ENCODE results near the gene LAMB1.
A peak's percentile ranks its signal among the peaks of the same experiment; 100 is the strongest.
"Not testable (repeated sequence)": the region's sequence is repeated elsewhere in the genome, so short reads cannot be mapped to it uniquely, and the experiment has no call there.

The LAMB1 gene

GRCh38 chr7:108045154-108045553 lies 42.2 kb upstream of the LAMB1 start:
- no peak overlapping the region for H3K4me3 ChIP-seq (ENCODE audit: low read length)
- DNase-seq (ENCODE audit: low read depth), result no peak
- TF ChIP-seq CTCF (IDR thresholded peaks at IDR 0.05; ENCODE audit: insufficient read depth, low read depth, low read length, missing control alignments), result no peak

- H3K4me3 ChIP-seq (ENCODE audit: low read length), result no peak overlapping the region
- no peak for DNase-seq (ENCODE audit: low read depth)
- no peak for TF ChIP-seq CTCF (IDR thresholded peaks at IDR 0.05; ENCODE audit: insufficient read depth, low read depth, low read length, missing control alignments)
Observed at GRCh38 chr7:108044345-108044744, 41.4 kb upstream of the LAMB1 start.

GRCh38 chr7:108038986-108039385 lies 36.0 kb upstream of the LAMB1 start:
- no peak for TF ChIP-seq CTCF (IDR thresholded peaks at IDR 0.05; ENCODE audit: insufficient read depth, low read depth, low read length, missing control alignments)
- no peak for DNase-seq (ENCODE audit: low read depth)

GRCh38 chr7:108037741-108038140 lies 34.8 kb upstream of the LAMB1 start:
- no peak for DNase-seq (ENCODE audit: low read depth)
- no peak overlapping the region for H3K4me3 ChIP-seq (ENCODE audit: low read length)
- TF ChIP-seq CTCF (IDR thresholded peaks at IDR 0.05; ENCODE audit: insufficient read depth, low read depth, low read length, missing control alignments), result no peak

More at GRCh38 chr7:108038986-108039385, 36.0 kb upstream of the LAMB1 start:
- H3K4me3 ChIP-seq (ENCODE audit: low read length), result no peak overlapping the region

GRCh38 chr7:108037140-108037539 lies 34.2 kb upstream of the LAMB1 start:
- DNase-seq (ENCODE audit: low read depth), result no peak
- no peak overlapping the region for H3K4me3 ChIP-seq (ENCODE audit: low read length)
- no peak for TF ChIP-seq CTCF (IDR thresholded peaks at IDR 0.05; ENCODE audit: insufficient read depth, low read depth, low read length, missing control alignments)

GRCh38 chr7:108034586-108034985 lies 31.6 kb upstream of the LAMB1 start:
- no peak for DNase-seq (ENCODE audit: low read depth)
- no peak for TF ChIP-seq CTCF (IDR thresholded peaks at IDR 0.05; ENCODE audit: insufficient read depth, low read depth, low read length, missing control alignments)
- H3K4me3 ChIP-seq (ENCODE audit: low read length), result no peak overlapping the region

GRCh38 chr7:108033776-108034497 lies 31.0 kb upstream of the LAMB1 start:
- DNase-seq (ENCODE audit: low read depth), result peak; percentile 61
- TF ChIP-seq CTCF (IDR thresholded peaks at IDR 0.05; ENCODE audit: insufficient read depth, low read depth, low read length, missing control alignments), result no peak
- H3K4me3 ChIP-seq (ENCODE audit: low read length), result no peak overlapping the region

- H3K4me3 ChIP-seq (ENCODE audit: low read length); DNase-seq (ENCODE audit: low read depth): not testable (repeated sequence)
Observed at GRCh38 chr7:108033309-108033708, 30.3 kb upstream of the LAMB1 start.
